ENCODE results near the gene ABCA9.
A peak's percentile ranks its signal among the peaks of the same experiment; 100 is the strongest.
"Not testable (repeated sequence)": the region's sequence is repeated elsewhere in the genome, so short reads cannot be mapped to it uniquely, and the experiment has no call there.

The ABCA9 gene

GRCh38 chr17:68972119-68972704 lies 88.5 kb downstream of the ABCA9 start:
- TF ChIP-seq CTCF (IDR thresholded peaks at IDR 0.05; ENCODE audit: low read depth, low read length), result peak; percentile 52
- Histone ChIP-seq H3K4me3 (ENCODE audit: low read depth, low read length) (no peak overlapping the region), H3K27ac (no peak overlapping the region), H3K36me3 (no peaks in the 10 kb centered on the region), H3K27me3 (ENCODE audit: insufficient read depth, low read depth, severe bottlenecking) (no peaks in the 10 kb centered on the region), H3K9me3 (ENCODE audit: severe bottlenecking) (no peaks in the 10 kb centered on the region)
- DNase-seq, result no peak

- TF ChIP-seq CTCF (IDR thresholded peaks at IDR 0.05; ENCODE audit: low read depth, low read length), result no peak
- H3K27ac ChIP-seq, result no peak overlapping the region
- H3K9me3 ChIP-seq (ENCODE audit: severe bottlenecking), result no peaks in the 10 kb centered on the region
- H3K4me3 ChIP-seq (ENCODE audit: low read depth, low read length), result no peak overlapping the region
- no peaks in the 10 kb centered on the region for H3K36me3 ChIP-seq
- H3K27me3 ChIP-seq (ENCODE audit: insufficient read depth, low read depth, severe bottlenecking), result no peaks in the 10 kb centered on the region
- DNase-seq, result no peak
These were observed 91.6 kb downstream of the ABCA9 start for GRCh38 chr17:68969101-68969500.

- Histone ChIP-seq H3K4me3 (ENCODE audit: low read depth, low read length) (no peak overlapping the region), H3K27me3 (ENCODE audit: insufficient read depth, low read depth, severe bottlenecking) (no peaks in the 10 kb centered on the region), H3K27ac (no peak overlapping the region), H3K9me3 (ENCODE audit: severe bottlenecking) (peaks cover 4% of the 10 kb centered on the region), H3K36me3 (no peaks in the 10 kb centered on the region)
- no peak for TF ChIP-seq CTCF (IDR thresholded peaks at IDR 0.05; ENCODE audit: low read depth, low read length)
- no peak for DNase-seq
These were observed 96.8 kb downstream of the ABCA9 start for GRCh38 chr17:68963958-68964357.

GRCh38 chr17:68961214-68961882 lies 99.4 kb downstream of the ABCA9 start:
- H3K27me3 ChIP-seq (ENCODE audit: insufficient read depth, low read depth, severe bottlenecking), result no peaks in the 10 kb centered on the region
- TF ChIP-seq CTCF (IDR thresholded peaks at IDR 0.05; ENCODE audit: low read depth, low read length), result no peak
- no peak overlapping the region for H3K4me3 ChIP-seq (ENCODE audit: low read depth, low read length)
- H3K36me3 ChIP-seq, result no peaks in the 10 kb centered on the region
- no peak for DNase-seq
- no peak overlapping the region for H3K27ac ChIP-seq
- peaks cover 5% of the 10 kb centered on the region for H3K9me3 ChIP-seq (ENCODE audit: severe bottlenecking)

- not testable (repeated sequence) for H3K36me3 ChIP-seq; DNase-seq; H3K27ac ChIP-seq; H3K27me3 ChIP-seq (ENCODE audit: insufficient read depth, low read depth, severe bottlenecking); H3K4me3 ChIP-seq (ENCODE audit: low read depth, low read length); H3K9me3 ChIP-seq (ENCODE audit: severe bottlenecking)
These were observed 101.6 kb downstream of the ABCA9 start for GRCh38 chr17:68959117-68959516.

- no peak for DNase-seq
- Histone ChIP-seq H3K27me3 (ENCODE audit: insufficient read depth, low read depth, severe bottlenecking) (no peaks in the 10 kb centered on the region), H3K36me3 (no peaks in the 10 kb centered on the region), H3K9me3 (ENCODE audit: severe bottlenecking) (peaks cover 5% of the 10 kb centered on the region), H3K4me3 (ENCODE audit: low read depth, low read length) (no peak overlapping the region), H3K27ac (no peak overlapping the region)
- no peak for TF ChIP-seq CTCF (IDR thresholded peaks at IDR 0.05; ENCODE audit: low read depth, low read length)
These were observed 102.8 kb downstream of the ABCA9 start for GRCh38 chr17:68957944-68958343.
